IMR-90 (cell line): Measurements from ENCODE around the gene CXADR. TPM values are rescaled to one million over a fixed set of nuclear protein-coding genes. Genes with fewer than 3 reads are reported as not detected.

ENCODE experiments used
- ATAC-seq: fragments of 200-7000 bp; cut with Tn5 transposase; 2 replicates; pipeline ENCODE4 v1.9.1; 2020; ENCODE audit warnings: low read depth, mild to moderate bottlenecking, moderate library complexity
- BruUV-seq: library from RNA; stranded (reverse); fragments of 400-500 nt; replicated peaks from 2 replicates; lab custom pipeline; 2021; lab: Mats Ljungman, UMichigan
- CTCF ChIA-PET: fragments of 300-600 bp; formaldehyde crosslinking; extraction: SDS; loops from one replicate; lab custom pipeline; 2021; ENCODE audit warnings: antibody characterized with exemption; lab: Yijun Ruan, JAX
- POLR2A ChIA-PET: fragments of 300-600 bp; sonication (Branson Sonifier 250); formaldehyde crosslinking; loops from one replicate; lab custom pipeline; 2022; ENCODE audit warnings: antibody characterized with exemption; ENCODE audit not compliant: unreplicated experiment; lab: Charles Lee
- DNase-seq: peaks from one replicate; pipeline ENCODE4 v3.0.0; 2013
- H2AFZ ChIP-seq: replicated peaks from 2 replicates; pipeline ENCODE3; 2013; ENCODE audit warnings: low read length, mild to moderate bottlenecking; ENCODE audit not compliant: poor library complexity
- H2AK5ac ChIP-seq: 2 replicates; pipeline ENCODE4 v1.6.1; 2013; ENCODE audit warnings: low read depth, low read length, inconsistent platforms
- H2AK9ac ChIP-seq: replicated peaks from 2 replicates; pipeline ENCODE3; 2013; ENCODE audit warnings: mild to moderate bottlenecking, low read depth, low read length, moderate library complexity; ENCODE audit not compliant: poor library complexity
- H2BK120ac ChIP-seq: 2 replicates; pipeline ENCODE4 v1.6.1; 2013; ENCODE audit warnings: low read depth, low read length, inconsistent platforms
- H2BK15ac ChIP-seq: 3 replicates; pipeline ENCODE4 v1.6.1; 2013; ENCODE audit warnings: low read depth, low read length, inconsistent platforms
- H2BK20ac ChIP-seq: 2 replicates; pipeline ENCODE4 v1.6.1; 2013; ENCODE audit warnings: low read depth, mild to moderate bottlenecking, inconsistent platforms, low read length, moderate library complexity
- H2BK5ac ChIP-seq: 2 replicates; pipeline ENCODE4 v1.6.1; 2013; ENCODE audit warnings: mild to moderate bottlenecking, low read depth, low read length, inconsistent platforms; ENCODE audit not compliant: poor library complexity, severe bottlenecking
- H3K14ac ChIP-seq: replicated peaks from 2 replicates; pipeline ENCODE4 v1.6.1; 2013; ENCODE audit warnings: low read depth, low read length, inconsistent platforms
- H3K18ac ChIP-seq: 2 replicates; pipeline ENCODE4 v1.6.1; 2013; ENCODE audit warnings: low read depth, low read length, control low read depth
- H3K23ac ChIP-seq: 2 replicates; pipeline ENCODE4 v1.6.1; 2013; ENCODE audit warnings: low read depth, low read length, inconsistent platforms
- H3K27ac ChIP-seq: 2 replicates; pipeline ENCODE4 v1.5.1; 2013; ENCODE audit warnings: mild to moderate bottlenecking, control low read depth, low read length; ENCODE audit not compliant: insufficient read depth
- H3K27me3 ChIP-seq: 2 replicates; pipeline ENCODE4 v1.6.1; 2013; ENCODE audit warnings: low read length; ENCODE audit not compliant: control insufficient read depth, insufficient read depth
- H3K36me3 ChIP-seq: 2 replicates; pipeline ENCODE4 v1.6.1; 2013; ENCODE audit warnings: low read length, mixed read lengths; ENCODE audit not compliant: control insufficient read depth, insufficient read depth
- H3K4ac ChIP-seq: 2 replicates; pipeline ENCODE4 v1.6.1; 2013; ENCODE audit warnings: low read depth, low read length, inconsistent platforms
- H3K4me1 ChIP-seq: 2 replicates; pipeline ENCODE4 v1.6.1; 2013; ENCODE audit warnings: low read length, mixed read lengths; ENCODE audit not compliant: control insufficient read depth, insufficient read depth
- H3K4me2 ChIP-seq: 2 replicates; pipeline ENCODE4 v1.6.1; 2013; ENCODE audit warnings: low read depth, mild to moderate bottlenecking, control low read depth, low read length, moderate library complexity
- H3K4me3 ChIP-seq: 2 replicates; pipeline ENCODE4 v1.5.1; 2013; ENCODE audit warnings: low read depth, mild to moderate bottlenecking, control low read depth, low read length, moderate library complexity; ENCODE audit not compliant: insufficient read depth
- H3K56ac ChIP-seq: 2 replicates; pipeline ENCODE4 v1.6.1; 2013; ENCODE audit warnings: low read length, inconsistent platforms; ENCODE audit not compliant: insufficient read depth; ENCODE audit errors: extremely low read depth
- H3K79me1 ChIP-seq, 2 experiments: 2 replicates each; pipeline ENCODE4 v1.6.1; 2013; ENCODE audit warnings: low read length in 2 of 2, inconsistent platforms in 1 of 2, low read depth in 1 of 2
- H3K9ac ChIP-seq: 2 replicates; pipeline ENCODE4 v1.6.1; 2013; ENCODE audit warnings: low read depth, low read length, control low read depth
- H3K9me1 ChIP-seq: 2 replicates; pipeline ENCODE4 v1.6.1; 2013; ENCODE audit warnings: low read length, inconsistent platforms; ENCODE audit not compliant: insufficient read depth
- H3K9me3 ChIP-seq: 2 replicates; pipeline ENCODE4 v1.6.1; 2013; ENCODE audit warnings: low read length; ENCODE audit not compliant: control insufficient read depth, insufficient read depth
- H4K20me1 ChIP-seq: 2 replicates; pipeline ENCODE4 v1.6.1; 2013; ENCODE audit warnings: low read length, inconsistent platforms; ENCODE audit not compliant: insufficient read depth
- H4K5ac ChIP-seq: 2 replicates; pipeline ENCODE4 v1.6.1; 2013; ENCODE audit warnings: mild to moderate bottlenecking, low read depth, low read length, control low read depth
- H4K8ac ChIP-seq, 2 experiments: 2 replicates each; pipeline ENCODE4 v1.6.1; 2013; ENCODE audit warnings: low read depth in 2 of 2, low read length in 2 of 2, control low read depth in 1 of 2, inconsistent platforms in 1 of 2
- H4K91ac ChIP-seq: 2 replicates; pipeline ENCODE4 v1.6.1; 2013; ENCODE audit warnings: low read depth, low read length, inconsistent platforms; ENCODE audit not compliant: insufficient read depth
- BHLHE40 ChIP-seq: fragments of 150-350 bp; IDR thresholded peaks from 2 replicates; pipeline ENCODE4 v1.6.1; 2016; ENCODE audit warnings: mild to moderate bottlenecking, low read depth, low read length
- CEBPB ChIP-seq: IDR thresholded peaks from 2 replicates; pipeline ENCODE4 v1.6.1; 2012; ENCODE audit warnings: low read depth, low read length, improper control_type of control experiment
- CHD1 ChIP-seq: IDR thresholded peaks from 2 replicates; pipeline ENCODE4 v1.6.1; 2012; ENCODE audit warnings: low read depth, low read length, improper control_type of control experiment
- CTCF ChIP-seq: conservative IDR thresholded peaks from 2 replicates; pipeline ENCODE4 v1.5.1; 2012; ENCODE audit warnings: mild to moderate bottlenecking, low read depth, low read length, improper control_type of control experiment
- ELK1 ChIP-seq: fragments of 150-350 bp; IDR thresholded peaks from 2 replicates; pipeline ENCODE4 v1.6.1; 2016; ENCODE audit warnings: low read depth, mild to moderate bottlenecking, low read length, moderate library complexity, borderline replicate concordance
- FOS ChIP-seq: fragments of 150-350 bp; IDR thresholded peaks from 2 replicates; pipeline ENCODE4 v1.6.1; 2016; ENCODE audit warnings: low read depth, low read length
- MAFK ChIP-seq: IDR thresholded peaks from 2 replicates; pipeline ENCODE4 v1.6.1; 2012; ENCODE audit warnings: low read depth, low read length, improper control_type of control experiment
- MAZ ChIP-seq: IDR thresholded peaks from 2 replicates; pipeline ENCODE4 v1.6.1; 2012; ENCODE audit warnings: low read depth, mild to moderate bottlenecking, low read length, improper control_type of control experiment, moderate library complexity, borderline replicate concordance
- MXI1 ChIP-seq: IDR thresholded peaks from 2 replicates; pipeline ENCODE4 v1.6.1; 2012; ENCODE audit warnings: low read depth, mild to moderate bottlenecking, low read length, moderate library complexity, borderline replicate concordance
- NFE2L2 ChIP-seq: fragments of 150-350 bp; IDR thresholded peaks from 2 replicates; pipeline ENCODE4 v1.6.1; 2016; ENCODE audit warnings: low read depth, mild to moderate bottlenecking, low read length
- POLR2A ChIP-seq: IDR thresholded peaks from 2 replicates; pipeline ENCODE4 v1.6.1; 2012; ENCODE audit warnings: mild to moderate bottlenecking, low read depth, low read length
- RAD21 ChIP-seq: IDR thresholded peaks from 2 replicates; pipeline ENCODE4 v1.6.1; 2012; ENCODE audit warnings: low read length, improper control_type of control experiment
- RCOR1 ChIP-seq: IDR thresholded peaks from 2 replicates; pipeline ENCODE4 v1.6.1; 2012; ENCODE audit warnings: mild to moderate bottlenecking, low read length, improper control_type of control experiment; ENCODE audit not compliant: insufficient replicate concordance
- USF2 ChIP-seq: fragments of 150-350 bp; IDR thresholded peaks from 2 replicates; pipeline ENCODE4 v1.6.1; 2017; ENCODE audit warnings: mild to moderate bottlenecking, antibody characterized with exemption, low read length, low read depth
- WGBS, 2 experiments: methylation state at CpG; one replicate each; pipeline versions ENCODE4 v1.1.5 to v1.1.7; 2013; ENCODE audit warnings: missing lambda C conversion rate in 2 of 2; ENCODE audit not compliant: insufficient read length in 1 of 2; ENCODE audit errors: extremely low coverage in 2 of 2; 5-methylcytosine and 5-hydroxymethylcytosine counted together
- dilution Hi-C: fragments of 300-500 bp; cut with HindIII; formaldehyde crosslinking; loops from one replicate; pipeline ENCODE4 v1.14.3; 2018; ENCODE audit warnings: low sequenced_read_pairs; ENCODE audit not compliant: unreplicated experiment
- in situ Hi-C: fragments of 300-500 bp; cut with MboI; formaldehyde crosslinking; loops from 3 replicates; pipeline ENCODE4 v1.14.3; 2019; ENCODE audit warnings: low sequenced_read_pairs, inconsistent platforms, mixed read lengths
- intact Hi-C: fragments of 100-400 bp; cut with micrococcal nuclease; formaldehyde crosslinking; loops from 2 replicates; pipeline ENCODE4 v1.10.0; 2022
- polyA plus RNA-seq, 3 experiments: library from polyadenylated mRNA; depleted of rRNA; stranded (reverse); fragments of >200 nt; gene quantifications; 2 replicates each; pipeline ENCODE4 v1.2.3, GENCODE V29; 2012; ENCODE audit warnings: low replicate concordance in 1 of 3
- total RNA-seq: library from RNA; depleted of rRNA; stranded (reverse); fragments of >200 nt; gene quantifications from 2 replicates; pipeline ENCODE4 v1.2.3, GENCODE V29; 2012

CXADR gene
- total and polyA plus RNA-seq, 2 of the 4 experiments (the other 2 are of a cell fraction) = 0.21 to 1.1 TPM

GRCh38 chr21:17513214-17514123 is 626 bp downstream of the CXADR start:
- no peak overlapping the region for H3K27ac ChIP-seq
- dilution Hi-C loops (no loop called here), in situ Hi-C loops (no loop called here), intact Hi-C loops (no loop called here)
- no peak overlapping the region for H3K14ac ChIP-seq
- no peak overlapping the region for H2BK120ac ChIP-seq
- peak overlapping the region; percentile 86 for H3K4me2 ChIP-seq
- no peak overlapping the region; the same call in 1 of the 2 replicates for H3K23ac ChIP-seq
- no peak overlapping the region for H4K8ac ChIP-seq
- H2BK15ac ChIP-seq = no peak overlapping the region
- no peak overlapping the region for H2BK5ac ChIP-seq
- ATAC-seq (peak; percentile 48), DNase-seq (no peak)
- no peaks in the 10 kb centered on the region for H3K79me1 ChIP-seq
- 2% methylated on average over 29 of the region's 69 CpGs; no CpG with 5 or more reads in 1 of the 2 experiments for WGBS, 2 experiments
- peak overlapping the region; percentile 91 for H2AFZ ChIP-seq
- BruUV-seq = no TSS peak
- H3K56ac ChIP-seq = no peak overlapping the region
- H3K4me1 ChIP-seq = peaks cover 3% of the 10 kb centered on the region; the same call in 1 of the 2 replicates
- POLR2A ChIA-PET = no interaction called here
- no peaks in the 10 kb centered on the region for H3K36me3 ChIP-seq
- no peaks in the 10 kb centered on the region for H3K9me3 ChIP-seq
- H3K4me3 ChIP-seq = peak overlapping the region; percentile 78
- CTCF ChIA-PET = interaction anchor here (0.6 kb wide), 1 partner anchor 65 kb away, joined by 8 read pairs; no protein-coding TSS in a partner anchor
- no peaks in the 10 kb centered on the region for H3K9me1 ChIP-seq
- no peak overlapping the region for H3K9ac ChIP-seq
- no peak overlapping the region for H2AK5ac ChIP-seq
- no peak overlapping the region for H4K5ac ChIP-seq
- no peak overlapping the region for H3K4ac ChIP-seq
- no peak overlapping the region for H2BK20ac ChIP-seq
- no peak overlapping the region for H4K91ac ChIP-seq
- H3K18ac ChIP-seq = no peak overlapping the region
- no peaks in the 10 kb centered on the region for H4K20me1 ChIP-seq
- H3K27me3 ChIP-seq = peaks cover 2% of the 10 kb centered on the region; the same call in 1 of the 2 replicates
- H2AK9ac ChIP-seq = no peak overlapping the region
- TF ChIP-seq MAZ (no peak), NFE2L2 (no peak), CTCF (no peak), CHD1 (no peak), POLR2A (no peak), ELK1 (no peak), USF2 (no peak), RCOR1 (no peak), RAD21 (no peak), FOS (no peak), BHLHE40 (no peak), MAFK (no peak), MXI1 (no peak), CEBPB (no peak)
